ENCODE results near the gene DYNC1I2. TPM values are rescaled to one million over a fixed set of nuclear protein-coding genes. Genes with fewer than 3 reads are reported as not detected.

Gene DYNC1I2
- total and polyA plus RNA-seq, 2 donors (not counting 3 experiments of a cell fraction or from before 2014, with no cell fraction given) = 131 to 138 TPM

- FAIRE-seq (no peak), DNase-seq (ENCODE audit: low read depth, low spot score) (peak; percentile 39)
- intact Hi-C loops (cut with micrococcal nuclease) (no loop called here), dilution Hi-C loops (cut with MboI; ENCODE audit: extremely low pct_ligation_motif_present, low sequenced_read_pairs) (no loop called here)
- H3K79me2 ChIP-seq (ENCODE audit: control insufficient read depth, insufficient read depth, low read length) = peaks cover 52% of the 10 kb centered on the region
- H3K9me1 ChIP-seq (replicated peaks; ENCODE audit: control insufficient read depth, extremely low read depth, insufficient read depth, low read length) = no peaks in the 10 kb centered on the region
- no TSS peak for BruUV-seq (replicated peaks)
- peak overlapping the region; percentile 91 for H3K9ac ChIP-seq (replicated peaks; ENCODE audit: extremely low read depth, insufficient read depth, low read length)
- peak overlapping the region; percentile 98 for H3K4me2 ChIP-seq (ENCODE audit: insufficient read depth, low read length)
- no peak overlapping the region for H2AFZ ChIP-seq (ENCODE audit: low read depth, low read length)
- H3K36me3 ChIP-seq (ENCODE audit: control insufficient read depth in 2 of 2, extremely low read depth in 1 of 2, insufficient read depth in 2 of 2, low read length in 2 of 2) = peaks cover 0 to 6% of the 10 kb centered on the region in 2 experiments
- TF ChIP-seq FOS (IDR thresholded peaks at IDR 0.05; ENCODE audit: borderline replicate concordance, insufficient read depth, low read length) (no peak), EZH2 (IDR thresholded peaks at IDR 0.05; ENCODE audit: borderline replicate concordance, low read depth, low read length, severe bottlenecking) (no peak)
- no peaks in the 10 kb centered on the region for H4K20me1 ChIP-seq (replicated peaks; ENCODE audit: control insufficient read depth, extremely low read depth, insufficient read depth, low read length)
- H3K27me3 ChIP-seq (ENCODE audit: control insufficient read depth in 2 of 2, insufficient read depth in 2 of 2, low read length in 2 of 2) = no peaks in the 10 kb centered on the region
- CTCF ChIA-PET = interaction anchor here (0.9 to 1.8 kb wide), 10 partner anchors 8 to 416 kb away, joined by 3 to 14 read pairs (median 4); no protein-coding TSS in a partner anchor
- peaks cover 39% of the 10 kb centered on the region for H3K4me1 ChIP-seq (ENCODE audit: control insufficient read depth, extremely low read depth, insufficient read depth, low read length)
- POLR2A ChIA-PET = no interaction called here
- H3K9me3 ChIP-seq (replicated peaks; ENCODE audit: control insufficient read depth, insufficient read depth, low read length) = no peaks in the 10 kb centered on the region
- peak overlapping the region; percentile 97 for H3K27ac ChIP-seq (ENCODE audit: insufficient read depth, low read depth, low read length)
- no peak overlapping the region for H3K4me3 ChIP-seq (replicated peaks in 1 of 3; ENCODE audit: insufficient read depth in 1 of 3, low read depth in 1 of 3, low read length in 3 of 3)
Measured at GRCh38 chr2:171711351-171711750, 24.1 kb downstream of the DYNC1I2 start.

- CTCF ChIA-PET = interaction anchor here (0.9 to 1.8 kb wide), 9 partner anchors 8 to 402 kb away, joined by 3 to 14 read pairs (median 5); no protein-coding TSS in a partner anchor
- Histone ChIP-seq H3K27me3 (ENCODE audit: control insufficient read depth in 2 of 2, insufficient read depth in 2 of 2, low read length in 2 of 2) (no peaks in the 10 kb centered on the region), H3K9ac (replicated peaks; ENCODE audit: extremely low read depth, insufficient read depth, low read length) (peak overlapping the region; percentile 91), H3K4me3 (replicated peaks in 1 of 3; ENCODE audit: insufficient read depth in 1 of 3, low read depth in 1 of 3, low read length in 3 of 3) (peak overlapping the region in 1 of 3 experiments; percentile 43), H3K4me1 (ENCODE audit: control insufficient read depth, extremely low read depth, insufficient read depth, low read length) (peaks cover 39% of the 10 kb centered on the region), H3K36me3 (ENCODE audit: control insufficient read depth in 2 of 2, extremely low read depth in 1 of 2, insufficient read depth in 2 of 2, low read length in 2 of 2) (peaks cover 0 to 12% of the 10 kb centered on the region in 2 experiments), H4K20me1 (replicated peaks; ENCODE audit: control insufficient read depth, extremely low read depth, insufficient read depth, low read length) (no peaks in the 10 kb centered on the region), H3K79me2 (ENCODE audit: control insufficient read depth, insufficient read depth, low read length) (peaks cover 46% of the 10 kb centered on the region), H3K27ac (ENCODE audit: insufficient read depth, low read depth, low read length) (peak overlapping the region; percentile 97), H3K4me2 (ENCODE audit: insufficient read depth, low read length) (peak overlapping the region; percentile 98), H3K9me3 (replicated peaks; ENCODE audit: control insufficient read depth, insufficient read depth, low read length) (no peaks in the 10 kb centered on the region), H3K9me1 (replicated peaks; ENCODE audit: control insufficient read depth, extremely low read depth, insufficient read depth, low read length) (no peaks in the 10 kb centered on the region), H2AFZ (ENCODE audit: low read depth, low read length) (no peak overlapping the region)
- intact Hi-C loops (cut with micrococcal nuclease) = loop anchor here (1.0 to 2.0 kb wide), 2 partner anchors 25 to 211 kb away; partner anchors contain the start of genes DYNC1I2 and HAT1
- peak; percentile 91 for DNase-seq (ENCODE audit: low read depth, low spot score)
- peak; percentile 72 for FAIRE-seq
- BruUV-seq (replicated peaks) = no TSS peak
- dilution Hi-C loops (cut with MboI; ENCODE audit: extremely low pct_ligation_motif_present, low sequenced_read_pairs) = no loop called here
- TF ChIP-seq GATA2 (IDR thresholded peaks at IDR 0.05; ENCODE audit: insufficient read depth, insufficient read length, low read depth, low read length) (no peak), EZH2 (IDR thresholded peaks at IDR 0.05; ENCODE audit: borderline replicate concordance, low read depth, low read length, severe bottlenecking) (no peak), CTCF (IDR thresholded peaks at IDR 0.05; ENCODE audit: extremely low read depth in 1 of 2, insufficient read depth in 1 of 2, low read depth in 1 of 2, low read length in 2 of 2) (no peak), POLR2AphosphoS5 (IDR thresholded peaks at IDR 0.05; ENCODE audit: insufficient read depth, low read depth, low read length) (peak; percentile 65), POLR2A (IDR thresholded peaks at IDR 0.05; ENCODE audit: low read depth, low read length) (peak; percentile 37), JUN (IDR thresholded peaks at IDR 0.05; ENCODE audit: borderline replicate concordance, insufficient read depth, insufficient read length, low read depth) (peak; percentile 97), FOS (IDR thresholded peaks at IDR 0.05; ENCODE audit: borderline replicate concordance, insufficient read depth, low read length) (peak; percentile 75), MYC (IDR thresholded peaks at IDR 0.05; ENCODE audit: low read depth, low read length) (no peak)
- TF ChIP-seq, protein P1, sequence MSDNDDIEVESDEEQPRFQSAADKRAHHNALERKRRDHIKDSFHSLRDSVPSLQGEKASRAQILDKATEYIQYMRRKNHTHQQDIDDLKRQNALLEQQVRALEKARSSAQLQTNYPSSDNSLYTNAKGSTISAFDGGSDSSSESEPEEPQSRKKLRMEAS (IDR thresholded peaks at IDR 0.05; ENCODE audit: insufficient read depth, insufficient read length) = no peak
- POLR2A ChIA-PET = interaction anchor here (0.6 kb wide), 1 partner anchor 17 kb away, joined by 4 read pairs; no protein-coding TSS in a partner anchor
Measured at GRCh38 chr2:171712051-171712450, 24.8 kb downstream of the DYNC1I2 start.
